GM19193 (cell line): ENCODE data around the gene PLA2G2F.

Source experiments
- POLR2A ChIP-seq: IDR thresholded peaks from 4 replicates; pipeline ENCODE4 v1.6.1; 2011; ENCODE audit not compliant: insufficient read depth, insufficient read length; ENCODE audit errors: extremely low read depth

The PLA2G2F gene

GRCh38 chr1:20138961-20139550 is at the start of gene PLA2G2F:
Gene PLA2G2F (plus strand): TSS chr1:20139323. CDS start chr1:20139428, 105 bp downstream.
- no peak for TF ChIP-seq POLR2A

GRCh38 chr1:20089328-20090077 is 49.6 kb upstream of the PLA2G2F start:
- TF ChIP-seq POLR2A, result no peak

GRCh38 chr1:20090119-20090518 is 49.0 kb upstream of the PLA2G2F start:
- TF ChIP-seq POLR2A, result no peak

- TF ChIP-seq POLR2A, result no peak
These were observed 48.5 kb upstream of the PLA2G2F start for GRCh38 chr1:20090641-20091040.

- no peak for TF ChIP-seq POLR2A
These were observed 45.8 kb upstream of the PLA2G2F start for GRCh38 chr1:20093303-20093702.

GRCh38 chr1:20093940-20094391 is 45.2 kb upstream of the PLA2G2F start:
- no peak for TF ChIP-seq POLR2A

GRCh38 chr1:20095564-20096434 is 43.3 kb upstream of the PLA2G2F start:
- no peak for TF ChIP-seq POLR2A

GRCh38 chr1:20096840-20097447 is 42.2 kb upstream of the PLA2G2F start:
- no peak for TF ChIP-seq POLR2A

GRCh38 chr1:20099533-20099932 is 39.6 kb upstream of the PLA2G2F start:
- no peak for TF ChIP-seq POLR2A

GRCh38 chr1:20100632-20101355 is 38.3 kb upstream of the PLA2G2F start:
- TF ChIP-seq POLR2A, result no peak

GRCh38 chr1:20102875-20103274 is 36.2 kb upstream of the PLA2G2F start:
- no peak for TF ChIP-seq POLR2A

- TF ChIP-seq POLR2A, result no peak
These were observed 33.3 kb upstream of the PLA2G2F start for GRCh38 chr1:20105856-20106255.

- TF ChIP-seq POLR2A, result no peak
These were observed 31.8 kb upstream of the PLA2G2F start for GRCh38 chr1:20107351-20107750.

- TF ChIP-seq POLR2A, result no peak
These were observed 31.3 kb upstream of the PLA2G2F start for GRCh38 chr1:20107796-20108195.
